ENCODE results near the gene ADCY5.
"Not testable (repeated sequence)": the region's sequence is repeated elsewhere in the genome, so short reads cannot be mapped to it uniquely, and the experiment has no call there.

The ADCY5 gene

GRCh38 chr3:123448536-123449101, at the start of gene ADCY5:
Gene ADCY5 (minus strand): TSS chr3:123449090. CDS start chr3:123448545, 545 bp downstream.
- DNase-seq (ENCODE audit: low read depth, low spot score): no peak

DNA sequence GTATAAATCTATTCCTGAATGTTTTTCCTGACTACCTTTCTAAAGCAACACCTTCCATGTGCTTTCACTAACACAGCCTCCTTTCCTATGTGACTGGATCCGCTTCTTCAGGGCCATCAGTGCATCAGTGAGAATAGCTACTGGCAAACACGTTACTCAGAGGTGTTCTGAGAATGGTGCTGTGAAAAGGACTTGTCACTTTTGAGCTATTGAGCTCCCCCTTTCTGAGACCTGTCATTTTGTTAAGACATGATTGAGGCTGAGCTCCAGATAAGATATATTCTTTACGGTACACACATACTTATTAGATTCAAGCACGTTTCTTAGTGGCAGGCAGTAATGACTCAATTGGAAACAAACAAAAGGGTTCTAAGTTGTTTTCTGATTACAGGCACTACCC, 45.0 kb upstream of the ADCY5 start:
- no peak for DNase-seq (ENCODE audit: low read depth, low spot score)

DNA sequence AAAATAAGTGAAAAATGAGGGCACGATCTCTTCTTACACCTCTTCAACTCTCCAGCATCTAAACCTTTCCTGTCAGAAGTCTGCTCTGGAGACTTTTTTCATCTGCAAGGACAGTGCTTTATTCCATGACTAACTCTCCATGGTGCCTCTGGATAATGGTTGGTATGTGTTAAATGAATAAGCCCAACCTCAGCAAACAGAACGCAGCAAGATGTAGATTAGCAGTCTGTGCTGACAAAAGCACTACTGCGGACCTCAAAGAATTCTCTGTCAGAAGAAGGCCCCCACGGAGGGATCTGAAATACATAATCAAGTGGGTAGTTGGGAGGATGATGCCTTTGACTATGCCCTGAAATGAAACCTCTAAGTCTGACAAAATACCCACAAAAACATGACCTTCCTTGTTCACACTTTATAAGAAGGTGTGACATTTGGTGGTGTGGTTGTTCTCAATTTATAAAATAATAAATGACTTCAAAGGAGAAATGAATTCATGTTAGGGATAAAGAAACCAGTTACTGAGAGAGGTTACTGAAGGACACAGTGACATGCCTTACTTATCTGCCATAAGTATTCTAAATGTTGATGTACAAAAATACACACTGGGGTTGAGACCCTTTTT, 43.2 kb upstream of the ADCY5 start:
- no peak for DNase-seq (ENCODE audit: low read depth, low spot score)

DNA sequence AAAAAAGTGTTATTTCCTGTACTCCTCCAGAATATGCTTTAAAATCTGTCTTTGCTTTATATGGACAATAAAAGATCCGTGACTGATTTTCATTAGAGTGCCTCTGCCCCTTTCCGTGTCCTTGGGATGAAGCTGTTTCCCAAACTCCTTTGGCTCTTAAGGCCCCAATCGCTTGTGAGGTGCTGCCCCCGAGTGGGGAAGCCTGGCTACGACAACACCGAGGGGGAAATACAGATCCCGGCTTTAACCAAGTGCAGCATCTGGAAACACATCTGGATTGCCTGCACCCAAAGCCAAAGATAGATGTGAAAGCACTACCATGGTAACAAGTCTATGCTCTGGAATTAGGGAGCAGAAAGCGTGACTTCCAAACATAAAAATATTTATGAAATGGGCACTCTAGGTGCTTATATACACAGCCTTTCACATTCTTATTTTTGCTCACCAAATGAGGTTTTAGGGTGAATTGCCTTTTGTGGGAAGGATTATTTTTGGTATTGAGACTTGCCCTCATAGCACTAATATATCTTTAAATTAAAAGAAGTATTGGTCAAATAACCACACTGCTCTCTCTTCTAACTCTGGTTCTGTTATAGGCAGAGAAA, 40.6 kb upstream of the ADCY5 start:
- DNase-seq (ENCODE audit: low read depth, low spot score): peak; percentile 29

DNA sequence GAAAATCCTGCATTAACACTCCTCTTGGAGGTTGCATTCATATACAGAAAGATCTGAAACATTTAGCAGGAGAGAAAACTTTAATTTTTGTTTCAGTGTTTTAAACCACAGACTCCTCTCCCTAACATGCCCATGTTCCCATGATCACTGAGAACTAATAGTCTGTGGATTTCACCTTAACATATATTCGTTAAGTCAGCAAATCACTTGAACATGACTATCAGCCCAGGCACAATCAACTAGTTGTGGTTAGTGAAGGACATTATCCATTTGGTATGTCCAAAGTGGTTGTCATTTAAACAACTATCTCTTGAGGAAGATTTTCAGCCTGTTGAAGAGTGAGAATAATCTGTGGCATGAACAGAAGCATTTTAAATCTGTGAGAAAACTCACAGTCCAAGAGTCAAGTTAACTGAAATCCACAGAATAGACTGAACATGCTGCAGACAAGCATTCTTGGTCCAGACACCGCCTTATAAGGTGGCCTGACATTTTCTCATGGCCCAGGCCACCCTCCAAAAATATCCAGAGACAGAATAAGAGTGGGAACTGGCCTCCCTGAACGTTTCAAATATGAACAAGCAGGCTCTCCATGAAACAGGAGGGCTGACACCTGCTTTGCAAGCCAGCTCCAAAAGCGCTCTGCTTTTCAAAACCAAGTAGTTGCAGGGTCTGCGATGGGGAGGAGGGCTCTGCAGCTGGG, 39.9 kb upstream of the ADCY5 start:
- DNase-seq (ENCODE audit: low read depth, low spot score): no peak

- DNase-seq (ENCODE audit: low read depth, low spot score): not testable (repeated sequence)
Observed at GRCh38 chr3:123487063-123487462, 38.2 kb upstream of the ADCY5 start.

GRCh38 chr3:123486460-123486859, 37.6 kb upstream of the ADCY5 start:
- DNase-seq (ENCODE audit: low read depth, low spot score): no peak

- no peak for DNase-seq (ENCODE audit: low read depth, low spot score)
Observed at GRCh38 chr3:123485551-123485950, 36.7 kb upstream of the ADCY5 start.

- DNase-seq (ENCODE audit: low read depth, low spot score): no peak
Observed at GRCh38 chr3:123483146-123483545, 34.3 kb upstream of the ADCY5 start.

- DNase-seq (ENCODE audit: low read depth, low spot score): no peak
Observed at GRCh38 chr3:123481722-123482457, 33.0 kb upstream of the ADCY5 start.

- DNase-seq (ENCODE audit: low read depth, low spot score): no peak
Observed at GRCh38 chr3:123481071-123481470, 32.2 kb upstream of the ADCY5 start.

GRCh38 chr3:123480428-123480827, 31.5 kb upstream of the ADCY5 start:
- no peak for DNase-seq (ENCODE audit: low read depth, low spot score)

DNA sequence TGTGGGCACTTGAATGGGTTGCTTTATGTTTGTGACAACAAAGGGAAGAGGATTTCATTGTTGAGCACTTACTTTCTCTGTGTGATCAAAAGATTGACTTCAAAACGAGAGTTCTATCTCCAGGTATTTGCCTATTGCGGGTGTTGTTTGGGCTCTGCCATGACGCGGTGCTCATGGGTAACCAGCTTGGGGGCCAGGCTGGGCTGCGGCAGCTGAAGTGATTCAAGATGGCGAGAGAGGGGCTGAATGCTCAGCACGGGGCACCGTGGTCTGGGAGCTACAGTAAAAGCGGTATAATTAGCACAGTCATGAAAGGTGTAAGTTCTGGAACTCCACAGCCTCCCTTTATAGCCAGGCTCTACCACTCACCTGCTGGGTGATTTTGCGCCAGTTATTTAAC, 31.0 kb upstream of the ADCY5 start:
- no peak for DNase-seq (ENCODE audit: low read depth, low spot score)

DNA sequence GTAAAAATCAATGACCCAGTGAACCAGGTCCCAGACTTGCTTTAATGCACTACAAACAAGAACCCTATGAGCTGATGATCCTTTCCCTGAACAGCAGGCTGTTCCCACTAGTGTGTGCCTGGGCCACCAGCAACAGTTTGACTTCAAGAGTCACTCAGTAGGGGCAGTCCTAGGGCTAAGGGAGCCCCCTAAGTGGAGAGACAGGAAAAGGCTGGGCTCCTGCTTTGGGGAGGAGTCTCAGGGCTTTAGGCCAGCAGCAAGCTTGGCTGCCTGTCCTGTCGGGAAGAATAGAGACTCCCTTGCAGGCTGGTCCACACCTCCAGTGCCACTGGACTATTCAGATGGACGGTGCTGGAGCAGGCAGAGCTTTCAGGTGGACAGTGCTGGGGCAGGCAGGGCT, 29.4 kb upstream of the ADCY5 start:
- DNase-seq (ENCODE audit: low read depth, low spot score): no peak

GRCh38 chr3:123476967-123477750, 28.3 kb upstream of the ADCY5 start:
- DNase-seq (ENCODE audit: low read depth, low spot score): no peak

- DNase-seq (ENCODE audit: low read depth, low spot score): no peak
Observed at GRCh38 chr3:123475786-123476185, 26.9 kb upstream of the ADCY5 start.

DNA sequence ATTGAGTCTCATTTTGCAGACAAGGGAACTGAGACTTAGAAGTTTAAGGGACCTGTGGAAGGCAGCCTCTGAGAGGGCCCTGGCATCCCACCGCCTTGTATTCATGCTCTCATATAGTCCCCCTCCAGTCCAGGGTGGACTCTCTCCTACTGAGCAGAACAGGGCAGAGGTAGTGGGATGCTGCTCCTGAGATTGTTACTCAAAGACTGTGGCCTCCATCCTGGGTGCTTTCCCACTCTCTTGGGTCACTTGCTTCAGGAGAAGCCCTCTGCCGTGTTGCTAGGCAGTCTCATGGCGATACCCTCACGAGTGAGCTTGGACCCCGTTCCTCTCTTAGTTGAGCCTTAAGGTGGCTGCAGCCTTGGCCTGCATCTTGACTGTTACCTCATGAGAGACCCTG, 22.2 kb upstream of the ADCY5 start:
- DNase-seq (ENCODE audit: low read depth, low spot score): no peak

DNA sequence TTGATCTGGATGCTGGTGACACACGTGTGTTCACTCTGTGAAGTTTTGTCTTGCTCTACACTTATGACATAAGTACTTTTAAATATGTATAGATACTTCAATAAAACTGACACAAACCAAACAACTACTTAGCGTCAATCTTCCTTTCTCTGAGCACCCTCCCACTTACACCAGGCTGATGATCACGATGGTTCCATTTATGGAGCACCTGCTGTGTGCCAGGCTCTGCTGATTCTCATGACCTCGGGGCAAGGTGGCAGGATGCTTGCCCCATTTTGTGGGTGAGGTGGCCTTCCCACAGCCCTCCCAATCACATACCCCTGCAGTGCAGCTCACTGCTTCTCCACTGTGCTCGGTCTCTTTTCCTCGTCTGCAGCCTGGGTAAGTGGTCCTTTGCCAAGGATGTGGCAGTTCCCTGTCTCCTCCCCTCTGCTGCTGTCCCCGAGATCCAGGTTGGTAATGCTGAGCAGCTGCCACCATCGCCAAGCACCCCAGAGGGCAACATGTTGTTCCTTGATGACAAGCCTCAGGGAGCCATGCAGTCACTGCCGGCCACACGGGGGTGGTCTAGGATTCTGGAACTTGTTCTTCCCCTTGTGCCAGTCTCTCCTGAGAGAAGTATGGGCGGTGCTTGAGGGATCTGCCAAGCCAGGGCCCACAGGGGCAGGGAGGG, 20.6 kb upstream of the ADCY5 start:
- no peak for DNase-seq (ENCODE audit: low read depth, low spot score)

DNA sequence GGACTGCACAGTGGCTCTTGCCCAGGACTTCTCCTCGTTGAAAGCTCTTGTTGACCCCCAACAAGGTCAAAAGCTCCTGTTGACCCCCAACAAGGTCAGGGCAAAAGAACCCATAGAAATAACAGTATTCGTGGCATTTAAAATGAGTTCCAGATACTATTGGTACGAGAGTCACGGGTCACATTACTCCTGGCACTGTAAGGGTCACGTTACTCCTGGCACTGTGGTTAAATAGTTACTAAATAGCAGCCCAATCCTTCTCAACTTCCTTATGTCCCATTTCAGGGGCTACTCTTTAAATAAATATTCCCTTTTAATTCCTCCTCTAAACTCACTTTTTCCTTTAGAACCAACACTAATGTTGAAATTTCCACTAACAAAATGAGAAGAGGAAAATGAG, 18.2 kb upstream of the ADCY5 start:
- DNase-seq (ENCODE audit: low read depth, low spot score): no peak

- DNase-seq (ENCODE audit: low read depth, low spot score): no peak
Observed at GRCh38 chr3:123464211-123464610, 15.3 kb upstream of the ADCY5 start.

DNA sequence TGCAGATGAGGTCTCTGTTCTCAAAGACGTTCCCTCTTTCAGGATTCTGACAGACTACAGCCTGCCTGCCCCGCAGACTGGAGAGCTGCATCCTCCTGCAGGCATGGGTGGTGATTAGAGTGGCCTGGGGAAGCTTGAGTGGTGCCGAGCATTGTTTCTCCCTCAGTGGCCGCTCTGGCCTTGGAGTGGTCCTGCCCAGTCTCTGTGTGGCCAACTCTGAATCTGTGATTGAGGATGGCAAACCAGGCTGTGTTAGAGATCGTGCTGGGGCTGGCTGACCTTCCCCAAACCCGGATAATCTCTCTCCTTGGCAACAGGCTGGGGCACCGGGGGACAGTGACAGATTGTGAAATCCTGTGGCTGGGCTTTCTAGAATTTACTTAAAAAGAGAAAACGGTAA, 11.0 kb upstream of the ADCY5 start:
- DNase-seq (ENCODE audit: low read depth, low spot score): no peak
